Stomach smooth muscle (tissue), 2 donors: ENCODE data around the gene CCDC188.

ENCODE experiments used
- H3K27ac ChIP-seq: one replicate; pipeline ENCODE4 v1.7.0; 2013; ENCODE audit warnings: mild to moderate bottlenecking, low read length, inconsistent platforms
- H3K27me3 ChIP-seq, 2 donors: one replicate each; pipeline ENCODE4 v1.7.0; 2013; ENCODE audit warnings: low read length in 2 of 2; ENCODE audit not compliant: insufficient read depth in 2 of 2, control insufficient read depth in 1 of 2
- H3K36me3 ChIP-seq, 2 donors: one replicate each; pipeline ENCODE4 v1.7.0; 2013; ENCODE audit warnings: low read length in 2 of 2; ENCODE audit not compliant: control insufficient read depth in 2 of 2, insufficient read depth in 2 of 2
- H3K4me1 ChIP-seq: one replicate; pipeline ENCODE4 v1.7.0; 2013; ENCODE audit warnings: low read length; ENCODE audit not compliant: control insufficient read depth, insufficient read depth
- H3K4me3 ChIP-seq, 2 donors: one replicate each; pipeline ENCODE4 v1.7.0; 2013; ENCODE audit warnings: low read length in 2 of 2
- H3K9ac ChIP-seq, 2 donors: one replicate each; pipeline ENCODE4 v1.7.0; 2013; ENCODE audit warnings: low read length in 2 of 2, mild to moderate bottlenecking in 1 of 2
- H3K9me3 ChIP-seq, 2 donors: one replicate each; pipeline ENCODE4 v1.7.0; 2013; ENCODE audit warnings: low read length in 2 of 2; ENCODE audit not compliant: control insufficient read depth in 2 of 2
- donor health status: healthy.
- donor health status: Pancreatic carcinoma.

CCDC188 gene

GRCh38 chr22:20184501-20185165 lies 33.8 kb upstream of the CCDC188 start:
- H3K9ac ChIP-seq, result no peak overlapping the region
- no peaks in the 10 kb centered on the region for H3K4me1 ChIP-seq
- no peak overlapping the region for H3K4me3 ChIP-seq
- no peaks in the 10 kb centered on the region for H3K36me3 ChIP-seq
- no peak overlapping the region for H3K27ac ChIP-seq
- H3K9me3 ChIP-seq, result no peaks in the 10 kb centered on the region
- H3K27me3 ChIP-seq, result no peaks in the 10 kb centered on the region

GRCh38 chr22:20183823-20184222 lies 33.0 kb upstream of the CCDC188 start:
- Histone ChIP-seq H3K27me3 (no peaks in the 10 kb centered on the region), H3K36me3 (no peaks in the 10 kb centered on the region), H3K4me1 (no peaks in the 10 kb centered on the region), H3K4me3 (no peak overlapping the region), H3K9me3 (no peaks in the 10 kb centered on the region), H3K9ac (no peak overlapping the region), H3K27ac (no peak overlapping the region)

- H3K9me3 ChIP-seq, result no peaks in the 10 kb centered on the region
- no peak overlapping the region for H3K9ac ChIP-seq
- no peaks in the 10 kb centered on the region for H3K27me3 ChIP-seq
- no peaks in the 10 kb centered on the region for H3K36me3 ChIP-seq
- no peak overlapping the region for H3K27ac ChIP-seq
- no peak overlapping the region for H3K4me3 ChIP-seq
- H3K4me1 ChIP-seq, result no peaks in the 10 kb centered on the region
Measured at GRCh38 chr22:20183101-20183500, 32.2 kb upstream of the CCDC188 start.

GRCh38 chr22:20182365-20182764 lies 31.5 kb upstream of the CCDC188 start:
- Histone ChIP-seq H3K4me1 (no peaks in the 10 kb centered on the region), H3K9ac (no peak overlapping the region), H3K4me3 (no peak overlapping the region), H3K27ac (no peak overlapping the region), H3K27me3 (no peaks in the 10 kb centered on the region), H3K36me3 (no peaks in the 10 kb centered on the region), H3K9me3 (no peaks in the 10 kb centered on the region)

- no peaks in the 10 kb centered on the region for H3K4me1 ChIP-seq
- H3K9me3 ChIP-seq, result no peaks in the 10 kb centered on the region
- no peak overlapping the region for H3K9ac ChIP-seq
- no peaks in the 10 kb centered on the region for H3K36me3 ChIP-seq
- no peak overlapping the region for H3K27ac ChIP-seq
- no peak overlapping the region for H3K4me3 ChIP-seq
- H3K27me3 ChIP-seq, result no peaks in the 10 kb centered on the region
Measured at GRCh38 chr22:20181884-20182236, 31.0 kb upstream of the CCDC188 start.

- Histone ChIP-seq H3K27me3 (no peaks in the 10 kb centered on the region), H3K27ac (no peak overlapping the region), H3K4me1 (no peaks in the 10 kb centered on the region), H3K36me3 (no peaks in the 10 kb centered on the region), H3K4me3 (no peak overlapping the region), H3K9me3 (no peaks in the 10 kb centered on the region), H3K9ac (no peak overlapping the region)
Measured at GRCh38 chr22:20181194-20181883, 30.5 kb upstream of the CCDC188 start.

GRCh38 chr22:20180640-20181039 lies 29.8 kb upstream of the CCDC188 start:
- Histone ChIP-seq H3K4me1 (no peaks in the 10 kb centered on the region), H3K4me3 (no peak overlapping the region), H3K27me3 (no peaks in the 10 kb centered on the region), H3K9ac (no peak overlapping the region), H3K36me3 (no peaks in the 10 kb centered on the region), H3K9me3 (no peaks in the 10 kb centered on the region), H3K27ac (no peak overlapping the region)

GRCh38 chr22:20180245-20180630 lies 29.4 kb upstream of the CCDC188 start:
- Histone ChIP-seq H3K27ac (no peak overlapping the region), H3K36me3 (no peaks in the 10 kb centered on the region)

GRCh38 chr22:20179455-20180244 lies 28.8 kb upstream of the CCDC188 start:
- no peaks in the 10 kb centered on the region for H3K9me3 ChIP-seq
- H3K27ac ChIP-seq, result no peak overlapping the region
- H3K4me3 ChIP-seq, result no peak overlapping the region
- no peaks in the 10 kb centered on the region for H3K4me1 ChIP-seq
- H3K27me3 ChIP-seq, result no peaks in the 10 kb centered on the region
- no peaks in the 10 kb centered on the region for H3K36me3 ChIP-seq
- no peak overlapping the region for H3K9ac ChIP-seq

More at GRCh38 chr22:20180245-20180630, 29.4 kb upstream of the CCDC188 start:
- Histone ChIP-seq H3K9ac (no peak overlapping the region), H3K4me3 (no peak overlapping the region), H3K27me3 (no peaks in the 10 kb centered on the region), H3K9me3 (no peaks in the 10 kb centered on the region), H3K4me1 (no peaks in the 10 kb centered on the region)

- Histone ChIP-seq H3K36me3 (no peaks in the 10 kb centered on the region), H3K4me1 (no peaks in the 10 kb centered on the region), H3K9me3 (no peaks in the 10 kb centered on the region), H3K4me3 (no peak overlapping the region), H3K27me3 (no peaks in the 10 kb centered on the region), H3K27ac (no peak overlapping the region), H3K9ac (no peak overlapping the region)
Measured at GRCh38 chr22:20178915-20179227, 28.0 kb upstream of the CCDC188 start.
